GM19025 (cell line): Measurements from ENCODE around the gene PTCD1.
"Not testable (repeated sequence)": the region's sequence is repeated elsewhere in the genome, so short reads cannot be mapped to it uniquely, and the experiment has no call there.

ENCODE experiments used
- ATAC-seq: cut with Tn5 transposase; IDR thresholded peaks from one replicate; pipeline ENCODE4 v1.9.1; 2021; ENCODE audit warnings: mild to moderate bottlenecking, low read depth, moderate library complexity; ENCODE audit not compliant: unreplicated experiment

PTCD1 gene

GRCh38 chr7:99390941-99391602 is 47.5 kb downstream of the PTCD1 start:
- no peak for ATAC-seq

GRCh38 chr7:99389772-99390171 is 48.8 kb downstream of the PTCD1 start:
- ATAC-seq: no peak

DNA sequence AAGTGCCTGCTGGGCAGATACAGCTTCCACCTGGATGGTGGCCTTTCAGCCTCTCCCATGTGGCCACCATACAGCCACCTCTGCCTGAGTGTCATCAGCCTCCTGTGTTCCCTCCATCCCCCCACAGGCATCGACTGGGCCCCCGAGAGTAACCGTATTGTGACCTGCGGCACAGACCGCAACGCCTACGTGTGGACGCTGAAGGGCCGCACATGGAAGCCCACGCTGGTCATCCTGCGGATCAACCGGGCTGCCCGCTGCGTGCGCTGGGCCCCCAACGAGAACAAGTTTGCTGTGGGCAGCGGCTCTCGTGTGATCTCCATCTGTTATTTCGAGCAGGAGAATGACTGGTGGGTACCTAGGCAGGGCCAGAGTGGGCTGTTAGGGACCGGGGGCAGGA is 50.7 kb downstream of the PTCD1 start:
- no peak for ATAC-seq

GRCh38 chr7:99387239-99387635 is 51.4 kb downstream of the PTCD1 start:
- not testable (repeated sequence) for ATAC-seq

DNA sequence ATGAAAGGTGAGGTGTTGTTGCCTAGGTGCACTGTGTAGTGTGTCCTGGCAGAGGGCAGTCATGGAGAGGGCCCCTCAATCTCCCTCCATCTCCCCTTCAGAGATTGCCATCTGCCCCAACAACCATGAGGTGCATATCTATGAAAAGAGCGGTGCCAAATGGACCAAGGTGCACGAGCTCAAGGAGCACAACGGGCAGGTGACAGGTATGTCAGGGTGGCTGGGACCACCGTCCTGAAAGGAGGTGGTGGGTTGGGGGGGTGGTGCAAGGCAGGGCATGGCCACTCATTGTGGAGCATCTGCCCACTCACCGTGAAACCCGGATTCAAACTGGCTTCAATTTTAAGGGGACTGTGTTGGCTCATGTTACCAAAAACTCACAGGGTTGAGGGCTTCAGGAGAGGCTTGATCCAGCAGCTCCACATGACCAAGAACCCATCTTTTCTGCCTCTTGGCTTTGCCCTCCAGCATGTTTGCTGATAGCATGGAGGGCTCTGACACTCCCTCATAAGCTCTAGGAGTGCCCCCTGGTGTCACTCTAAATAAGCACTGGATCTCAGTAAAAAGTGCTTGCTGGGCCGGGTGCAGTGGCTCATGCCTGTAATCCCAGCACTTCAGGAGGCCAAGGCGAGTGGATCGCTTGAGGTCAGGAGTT is 51.9 kb downstream of the PTCD1 start:
- ATAC-seq: no peak

GRCh38 chr7:99385564-99385963 is 53.0 kb downstream of the PTCD1 start:
- no peak for ATAC-seq

- ATAC-seq: no peak
Observed at GRCh38 chr7:99384523-99384922, 54.1 kb downstream of the PTCD1 start.

DNA sequence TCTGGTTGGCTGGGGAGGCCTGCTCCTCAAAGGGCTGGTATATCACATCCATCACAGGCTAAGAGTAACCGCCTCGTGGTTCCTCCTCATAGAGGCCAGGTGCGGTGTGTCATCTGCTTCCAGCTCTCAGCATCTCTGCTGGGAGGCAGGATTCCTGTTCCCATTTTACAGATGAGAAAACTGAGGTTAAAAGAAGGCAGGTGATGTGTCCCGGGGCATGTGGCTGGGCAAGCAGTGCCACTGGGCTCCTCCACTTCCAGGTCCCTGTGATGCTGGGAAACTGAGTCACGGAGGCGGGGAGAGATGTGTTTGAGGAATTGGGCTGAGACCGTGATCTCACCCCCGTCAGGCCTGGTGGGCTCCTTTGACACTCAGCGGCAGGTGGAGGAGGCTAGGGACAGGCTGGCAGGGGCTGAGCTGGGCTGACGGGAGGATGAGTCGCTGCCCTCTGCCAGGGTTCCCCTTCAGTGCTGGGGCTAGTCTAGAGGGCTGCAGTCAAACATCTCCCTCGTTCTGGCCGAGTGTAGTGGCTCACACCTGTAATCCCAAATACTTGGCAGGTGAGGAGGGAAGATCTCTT is 54.7 kb downstream of the PTCD1 start:
- no peak for ATAC-seq

GRCh38 chr7:99383203-99383602 is 55.4 kb downstream of the PTCD1 start:
- ATAC-seq: no peak

GRCh38 chr7:99381664-99382075 is 56.9 kb downstream of the PTCD1 start:
- no peak for ATAC-seq

GRCh38 chr7:99380823-99381663 is 57.6 kb downstream of the PTCD1 start:
- ATAC-seq: peak; percentile 78

GRCh38 chr7:99380032-99380822 is 58.4 kb downstream of the PTCD1 start:
- ATAC-seq: peak; percentile 25

- not testable (repeated sequence) for ATAC-seq
Observed at GRCh38 chr7:99379693-99380031, 58.9 kb downstream of the PTCD1 start.

DNA sequence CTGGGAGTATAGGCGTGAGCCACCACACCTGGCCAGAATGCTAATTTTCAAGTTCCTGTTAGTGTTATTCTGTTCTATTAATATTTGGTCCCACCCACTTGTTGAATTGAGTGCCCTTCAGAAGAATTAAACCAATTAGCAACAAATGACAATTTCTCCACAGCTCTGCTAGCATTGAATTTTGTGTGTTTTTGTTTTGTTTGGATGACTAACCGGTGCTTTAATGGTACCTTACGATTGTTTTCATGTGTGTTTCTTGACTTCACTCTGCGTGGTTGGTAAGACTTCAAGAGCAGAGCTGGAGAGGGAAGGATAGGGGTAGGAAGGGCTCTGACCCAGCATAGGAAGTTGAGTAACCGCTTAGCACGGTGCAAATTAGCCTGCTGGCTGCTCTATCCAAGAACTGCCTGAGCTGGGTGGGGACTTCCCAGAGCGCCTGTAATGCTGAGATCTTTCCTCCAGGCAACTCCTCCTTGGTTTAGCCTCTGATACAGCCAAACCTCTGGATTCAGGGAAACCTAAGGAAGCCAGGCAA is 59.5 kb downstream of the PTCD1 start:
- ATAC-seq: no peak

DNA sequence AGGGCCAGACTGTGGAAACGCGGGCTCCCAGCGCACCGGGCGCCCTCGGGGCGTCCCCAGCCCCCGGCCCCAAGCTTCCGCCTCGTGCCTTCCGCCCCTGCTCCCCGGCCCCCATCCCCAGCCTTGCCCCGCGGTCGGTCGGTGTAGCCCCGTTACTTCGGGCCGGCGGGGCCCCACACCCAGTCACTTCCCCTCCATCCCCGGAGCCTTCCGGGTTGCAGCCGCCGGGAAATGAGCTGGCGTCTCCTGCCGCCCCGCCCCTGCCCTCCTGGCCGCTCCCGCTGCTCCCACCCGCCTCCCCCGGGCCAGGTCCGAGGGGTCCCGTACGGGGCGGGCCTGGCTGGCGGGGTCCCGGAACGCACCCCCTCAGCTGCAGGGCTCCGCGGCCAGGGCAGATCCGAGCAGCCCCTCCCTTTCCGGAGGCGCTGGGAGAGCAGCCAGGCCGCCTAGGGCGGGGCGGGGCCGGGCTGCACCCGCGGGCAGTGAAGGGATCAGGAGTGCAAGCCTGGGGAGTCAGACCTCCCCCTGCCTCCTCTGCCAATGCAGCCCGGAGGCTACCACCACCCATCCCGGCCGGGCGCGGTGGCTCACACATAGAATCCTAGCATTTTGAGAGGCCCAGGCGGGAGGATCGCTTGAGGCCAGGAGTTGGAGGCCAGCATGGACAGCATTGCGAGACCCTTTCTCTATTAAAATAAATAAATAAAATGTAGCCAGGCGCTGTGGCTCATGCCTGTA is 63.4 kb downstream of the PTCD1 start:
- ATAC-seq: peak; percentile 46

DNA sequence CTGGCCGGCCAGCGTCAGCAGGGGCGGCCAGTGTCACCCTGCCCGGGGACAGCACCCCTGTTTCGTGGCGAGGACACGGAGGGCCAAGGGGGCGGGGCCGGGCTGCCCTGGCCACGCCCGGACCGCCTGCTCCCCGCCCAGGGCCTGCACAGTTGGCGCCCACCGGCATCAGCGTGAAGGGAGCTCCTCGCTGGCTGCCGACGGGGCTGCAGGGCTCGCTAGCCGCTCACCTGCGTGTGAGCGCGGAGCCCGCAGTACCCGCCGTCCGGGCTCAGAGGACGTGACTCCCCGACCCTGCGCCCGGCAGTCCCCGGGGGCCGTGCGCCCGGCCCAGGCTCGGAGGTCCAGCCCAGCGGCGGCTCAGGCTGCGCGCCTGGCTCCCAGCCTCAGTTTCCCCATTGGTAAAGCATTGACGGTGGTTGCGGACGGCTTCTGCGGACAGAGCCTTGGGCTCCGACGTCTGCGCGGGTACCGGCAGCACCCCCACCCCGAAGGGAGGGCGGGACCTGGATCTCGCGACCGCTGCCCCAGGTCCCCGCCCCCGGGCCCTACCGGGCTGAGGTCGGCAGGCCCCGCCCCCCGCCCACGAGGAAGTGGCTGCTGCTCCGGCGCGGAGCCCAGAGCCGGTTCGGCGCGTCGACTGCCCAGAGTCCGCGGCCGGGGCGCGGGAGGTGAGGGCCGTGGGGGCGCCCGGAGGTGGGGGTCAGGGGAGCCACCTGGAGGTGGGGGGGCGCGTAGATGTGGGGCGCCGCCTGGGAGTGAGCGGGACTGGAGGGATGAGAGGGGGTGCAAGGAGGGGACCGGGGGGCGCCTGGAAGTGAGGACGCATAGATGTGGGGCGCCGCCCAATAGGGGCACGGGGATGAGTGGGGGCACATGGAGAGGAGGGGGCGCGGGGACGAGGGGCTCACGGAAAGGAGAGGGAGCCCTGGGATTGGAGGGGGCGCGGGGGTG is 64.2 kb downstream of the PTCD1 start, which contains the start of gene ARPC1B:
Gene ARPC1B (plus strand): TSS at position 620 of the 954 bp plus-strand sequence. CDS start 10,985 bp downstream, outside the sequence.
- peak; percentile 51 for ATAC-seq

DNA sequence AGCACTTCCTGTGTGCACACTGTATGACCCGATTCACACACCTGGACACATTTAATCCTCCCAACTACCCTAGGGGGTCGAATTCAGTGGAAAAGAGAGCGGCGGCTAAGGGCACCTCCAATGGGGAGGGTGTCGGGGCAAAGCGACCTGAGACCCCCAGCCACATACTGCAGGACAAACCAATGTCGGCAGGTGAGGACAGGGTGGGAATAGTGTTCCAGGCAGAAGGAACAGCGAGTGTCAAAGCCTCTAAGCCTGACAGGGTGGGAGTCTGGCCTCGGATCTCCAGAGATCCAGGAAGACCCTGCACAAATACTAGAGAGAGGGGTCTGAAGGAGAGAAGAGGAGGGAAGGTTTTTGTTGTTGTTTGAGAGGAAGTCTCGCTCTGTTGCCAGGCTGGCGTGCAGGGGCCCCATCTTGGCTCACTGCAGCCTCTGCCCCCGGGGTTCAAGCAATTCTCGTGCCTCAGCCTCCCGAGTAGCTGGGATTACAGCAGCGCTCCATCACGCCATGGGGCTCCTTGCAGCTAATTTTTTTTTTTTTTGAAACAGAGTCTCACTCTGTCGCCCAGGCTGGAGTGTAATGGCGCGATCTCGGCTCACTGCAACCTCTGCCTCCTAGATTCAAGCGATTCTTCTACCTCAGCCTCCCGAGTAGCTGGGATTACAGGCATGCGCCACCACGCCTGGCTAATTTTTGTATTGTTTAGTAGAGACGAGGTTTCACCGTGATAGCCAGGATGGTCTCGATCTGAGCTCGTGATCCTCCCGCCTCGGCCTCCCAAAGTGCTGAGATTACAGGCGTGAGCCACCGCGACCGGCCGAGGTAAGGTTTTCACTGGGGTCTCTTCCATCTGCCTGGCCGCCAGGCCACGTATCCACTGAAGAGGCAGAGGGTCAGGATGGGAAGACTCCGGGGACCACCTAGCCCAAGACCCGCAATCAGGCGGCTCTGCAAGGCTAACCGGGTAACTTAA is 65.2 kb downstream of the PTCD1 start:
- ATAC-seq: no peak
